Activated CD4-positive, alpha-beta memory T cell treated with anti-CD3 and anti-CD28 coated beads for 36 hours (primary cell): ENCODE results near the gene TRANK1. TPM values are rescaled to one million over a fixed set of nuclear protein-coding genes. Genes with fewer than 3 reads are reported as not detected.

ENCODE experiments used
- CTCF ChIA-PET: fragments of 350-600 bp; sonication (Branson Sonifier 250); formaldehyde crosslinking; loops from one replicate; lab custom pipeline; 2021; ENCODE audit warnings: antibody characterized with exemption, inconsistent platforms; lab: Charles Lee
- POLR2A ChIA-PET: fragments of 350-600 bp; sonication (Branson Sonifier 250); formaldehyde crosslinking; loops from one replicate; lab custom pipeline; 2021; ENCODE audit warnings: antibody characterized with exemption; lab: Charles Lee
- DNase-seq: peaks from one replicate; pipeline ENCODE4 v3.0.0-alpha.2; 2020
- H3K27ac Mint-ChIP-seq: one replicate; pipeline ENCODE4 v1.8.0; 2021; ENCODE audit warnings: mixed read lengths
- H3K27me3 Mint-ChIP-seq: one replicate; pipeline ENCODE4 v1.8.0; 2021; ENCODE audit warnings: mixed read lengths
- H3K36me3 Mint-ChIP-seq: one replicate; pipeline ENCODE4 v1.8.0; 2021; ENCODE audit warnings: mixed read lengths
- H3K4me1 Mint-ChIP-seq: one replicate; pipeline ENCODE4 v1.8.0; 2021; ENCODE audit warnings: low read depth, mixed read lengths
- H3K4me3 Mint-ChIP-seq: one replicate; pipeline ENCODE4 v1.8.0; 2021; ENCODE audit warnings: mild to moderate bottlenecking, mixed read lengths
- H3K9me3 Mint-ChIP-seq: one replicate; pipeline ENCODE4 v1.8.0; 2021; ENCODE audit warnings: mixed read lengths
- intact Hi-C: fragments of 100-400 bp; cut with micrococcal nuclease; formaldehyde crosslinking; loops from one replicate; pipeline ENCODE4 v1.15.1; 2023
- total RNA-seq, 2 experiments: library from RNA; stranded (reverse); gene quantifications; one replicate each; pipeline ENCODE4 v1.2.3, GENCODE V29; 2021

The TRANK1 gene
- total RNA-seq, 2 experiments from 2014 or later: 11.7 to 17.1 TPM

DNA sequence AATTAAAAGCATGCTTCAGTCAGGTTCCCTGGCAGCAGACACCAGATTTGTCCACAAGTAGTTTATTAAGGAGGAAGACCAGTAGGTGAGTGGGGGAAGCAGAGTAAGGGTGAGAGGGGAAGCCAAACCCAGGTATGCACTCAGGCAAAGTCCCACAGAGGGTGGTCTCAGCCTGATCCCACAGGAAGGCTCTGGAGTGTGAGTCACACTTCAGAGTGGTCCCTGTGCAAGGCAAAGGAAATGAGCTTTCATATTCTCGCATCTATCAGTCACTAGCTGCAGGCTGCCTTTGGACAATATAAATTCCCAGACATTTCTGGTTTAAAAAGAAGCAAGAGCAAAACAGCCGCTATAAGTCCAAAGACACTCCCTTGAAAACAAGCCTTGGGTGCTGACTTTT lies 78.5 kb downstream of the TRANK1 start:
- no peak overlapping the region for H3K27ac Mint-ChIP-seq
- no peak overlapping the region for H3K4me3 Mint-ChIP-seq
- no peaks in the 10 kb centered on the region for H3K9me3 Mint-ChIP-seq

DNA sequence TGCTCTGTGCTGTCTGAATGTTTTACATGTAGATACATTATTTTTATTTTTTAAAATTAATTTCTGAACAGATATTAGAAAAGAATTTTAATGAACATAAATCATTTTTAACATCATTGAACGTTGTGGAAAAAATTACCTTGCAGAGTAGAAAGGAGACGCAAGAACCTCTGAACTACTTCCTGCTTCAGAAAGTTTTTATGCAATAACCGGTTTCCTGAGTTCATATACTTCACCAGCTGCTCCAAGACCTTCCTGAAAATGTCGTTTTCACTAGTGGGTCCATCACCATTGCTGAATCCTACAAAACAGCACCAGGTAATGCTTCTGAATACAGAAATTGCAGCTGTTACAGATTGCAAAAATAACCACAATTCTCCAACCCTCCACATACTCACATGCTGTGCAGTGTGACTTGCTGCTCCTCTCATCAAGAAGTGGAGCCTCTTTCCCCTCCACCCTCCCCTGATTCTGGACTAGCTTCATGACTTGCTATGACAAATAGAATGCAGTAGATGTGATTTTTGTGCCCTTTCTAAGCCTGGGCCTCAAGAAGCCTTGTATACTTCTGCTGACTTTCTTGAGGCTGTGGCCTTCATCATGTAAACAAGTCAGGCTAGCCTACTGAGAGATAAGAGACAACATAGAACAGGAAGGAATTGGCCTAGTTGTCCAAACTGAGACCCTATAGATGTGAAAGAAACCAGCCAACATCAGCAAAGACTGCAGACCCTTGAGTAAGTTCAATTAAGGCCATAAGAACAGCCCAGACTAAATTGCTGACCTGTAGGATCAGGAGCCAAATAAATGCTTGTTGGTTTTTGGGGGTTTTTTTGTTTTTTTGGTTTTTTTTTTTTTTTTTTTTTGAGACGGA lies 80.4 kb downstream of the TRANK1 start:
- no peak overlapping the region for H3K4me3 Mint-ChIP-seq
- H3K27me3 Mint-ChIP-seq: no peaks in the 10 kb centered on the region
- intact Hi-C loops: no loop called here
- no peak for DNase-seq
- H3K4me1 Mint-ChIP-seq: peaks cover 22% of the 10 kb centered on the region
- CTCF ChIA-PET: interaction anchor here (3.0 kb wide), 1 partner anchor 94 kb away, joined by 10 read pairs; no protein-coding TSS in a partner anchor
- no peaks in the 10 kb centered on the region for H3K9me3 Mint-ChIP-seq
- peak overlapping the region; percentile 63 for H3K27ac Mint-ChIP-seq
- peaks cover 23% of the 10 kb centered on the region for H3K36me3 Mint-ChIP-seq
- POLR2A ChIA-PET: interaction anchor here (0.6 kb wide), 1 partner anchor 58 kb away, joined by 3 read pairs; no protein-coding TSS in a partner anchor

More for the DNA sequence above, 78.5 kb downstream of the TRANK1 start:
- intact Hi-C loops: no loop called here
- H3K4me1 Mint-ChIP-seq: peaks cover 22% of the 10 kb centered on the region
- no peak for DNase-seq
- no peaks in the 10 kb centered on the region for H3K27me3 Mint-ChIP-seq
- peaks cover 16% of the 10 kb centered on the region for H3K36me3 Mint-ChIP-seq
- ChIA-PET POLR2A (no interaction called here), CTCF (interaction anchor here (0.8 to 4.7 kb wide), 5 partner anchors 9 to 48 kb away, joined by 3 to 29 read pairs (median 7); no protein-coding TSS in a partner anchor)

DNA sequence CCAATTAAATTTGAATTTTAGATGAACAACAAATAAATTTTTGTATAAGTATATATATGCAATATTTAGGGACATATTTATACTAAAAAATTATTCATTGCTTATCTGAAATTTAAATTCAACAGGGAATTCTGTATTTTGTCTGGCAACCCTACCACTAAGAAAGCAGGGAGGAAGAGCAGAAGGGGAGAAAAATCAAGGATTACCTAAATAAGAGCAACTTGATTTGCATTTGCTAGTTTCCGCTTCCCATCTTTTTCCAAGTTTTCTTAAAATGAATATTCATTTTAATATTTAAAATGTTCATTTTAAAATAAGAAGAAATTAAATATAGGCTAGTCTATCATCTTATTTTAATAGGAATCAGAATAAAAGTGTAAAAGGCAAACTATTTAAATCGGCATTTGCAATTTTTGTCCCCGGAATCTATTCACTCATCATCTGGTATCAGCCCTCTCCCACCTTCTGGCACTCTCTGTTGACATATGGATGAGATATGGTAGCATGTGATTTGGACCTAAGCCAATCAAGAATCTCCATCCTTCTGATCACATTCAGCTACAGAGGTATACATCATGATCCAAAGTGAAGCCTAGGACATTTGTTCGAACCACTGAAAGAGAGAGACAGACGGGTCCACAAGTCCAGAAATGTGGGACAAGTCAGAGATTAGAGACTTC lies 82.6 kb downstream of the TRANK1 start:
- intact Hi-C loops: no loop called here
- CTCF ChIA-PET: interaction anchor here (3.0 kb wide), 1 partner anchor 96 kb away, joined by 10 read pairs; no protein-coding TSS in a partner anchor
- no peak for DNase-seq
- no peak overlapping the region for H3K4me3 Mint-ChIP-seq
- H3K36me3 Mint-ChIP-seq: peaks cover 23% of the 10 kb centered on the region
- no peak overlapping the region for H3K27ac Mint-ChIP-seq
- no peaks in the 10 kb centered on the region for H3K27me3 Mint-ChIP-seq
- POLR2A ChIA-PET: no interaction called here
- H3K4me1 Mint-ChIP-seq: peaks cover 22% of the 10 kb centered on the region
- no peaks in the 10 kb centered on the region for H3K9me3 Mint-ChIP-seq

- H3K27ac Mint-ChIP-seq: no peak overlapping the region
- CTCF ChIA-PET: interaction anchor here (1.1 to 1.2 kb wide), 2 partner anchors 9 to 67 kb away, joined by 3 to 5 read pairs; no protein-coding TSS in a partner anchor
- H3K4me3 Mint-ChIP-seq: no peak overlapping the region
These were observed 85.4 kb downstream of the TRANK1 start for GRCh38 chr3:36859494-36859893.

GRCh38 chr3:36852071-36852470 lies 92.8 kb downstream of the TRANK1 start:
- Mint-ChIP-seq H3K4me3 (no peak overlapping the region), H3K27me3 (no peaks in the 10 kb centered on the region), H3K36me3 (peaks cover 21% of the 10 kb centered on the region), H3K4me1 (no peaks in the 10 kb centered on the region), H3K9me3 (no peaks in the 10 kb centered on the region), H3K27ac (no peak overlapping the region)
- intact Hi-C loops: no loop called here
- CTCF ChIA-PET: interaction anchor here (0.6 to 2.5 kb wide), 2 partner anchors 85 to 106 kb away, joined by 3 to 11 read pairs; no protein-coding TSS in a partner anchor
- POLR2A ChIA-PET: no interaction called here
- no peak for DNase-seq

More at GRCh38 chr3:36859494-36859893, 85.4 kb downstream of the TRANK1 start:
- Mint-ChIP-seq H3K27me3 (no peaks in the 10 kb centered on the region), H3K4me1 (peaks cover 5% of the 10 kb centered on the region), H3K36me3 (peaks cover 32% of the 10 kb centered on the region), H3K9me3 (no peaks in the 10 kb centered on the region)
- DNase-seq: no peak
- POLR2A ChIA-PET: no interaction called here
- intact Hi-C loops: no loop called here

DNA sequence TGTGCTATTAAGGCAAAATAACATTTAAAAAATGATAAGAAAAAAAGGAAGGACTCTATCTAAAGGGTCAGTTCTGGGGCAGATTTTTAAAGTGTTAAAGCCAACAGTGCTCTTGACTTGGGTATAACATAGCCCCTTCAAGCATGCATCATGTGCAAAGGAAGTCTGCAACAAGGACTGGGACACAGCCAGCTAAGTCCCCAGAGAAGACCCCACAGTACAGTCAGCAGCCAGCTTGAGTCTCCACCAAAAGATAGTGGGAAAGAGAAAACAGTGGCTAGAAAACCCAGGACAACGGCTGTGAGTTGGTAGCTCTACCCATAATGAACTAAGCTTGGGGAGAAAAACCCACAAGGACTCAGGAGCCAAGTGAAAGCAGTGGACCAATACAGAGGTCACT lies 94.1 kb downstream of the TRANK1 start:
- Mint-ChIP-seq H3K4me1 (no peaks in the 10 kb centered on the region), H3K36me3 (peaks cover 20% of the 10 kb centered on the region), H3K27ac (no peak overlapping the region), H3K4me3 (no peak overlapping the region), H3K9me3 (no peaks in the 10 kb centered on the region), H3K27me3 (no peaks in the 10 kb centered on the region)
- DNase-seq: no peak
- intact Hi-C loops: no loop called here
- ChIA-PET CTCF (interaction anchor here (1.3 to 2.5 kb wide), 2 partner anchors 10 to 108 kb away, joined by 3 to 11 read pairs; no protein-coding TSS in a partner anchor), POLR2A (no interaction called here)

- POLR2A ChIA-PET: no interaction called here
- Mint-ChIP-seq H3K4me1 (peaks cover 25% of the 10 kb centered on the region), H3K27me3 (no peaks in the 10 kb centered on the region), H3K4me3 (no peak overlapping the region), H3K36me3 (peaks cover 33% of the 10 kb centered on the region), H3K27ac (no peak overlapping the region), H3K9me3 (peaks cover 4% of the 10 kb centered on the region)
- CTCF ChIA-PET: interaction anchor here (0.8 to 1.1 kb wide), 5 partner anchors 21 to 112 kb away, joined by 3 to 4 read pairs (median 3); no protein-coding TSS in a partner anchor
- intact Hi-C loops: loop anchor here (10.0 kb wide), 1 partner anchor 882 kb away; no protein-coding TSS in a partner anchor
- no peak for DNase-seq
These were observed 98.4 kb downstream of the TRANK1 start for GRCh38 chr3:36846406-36846805.

GRCh38 chr3:36843065-36844051 lies 101.5 kb downstream of the TRANK1 start:
- peak; percentile 86 for DNase-seq
- Mint-ChIP-seq H3K4me1 (peaks cover 25% of the 10 kb centered on the region), H3K27ac (no peak overlapping the region), H3K4me3 (no peak overlapping the region), H3K27me3 (no peaks in the 10 kb centered on the region), H3K36me3 (peaks cover 33% of the 10 kb centered on the region), H3K9me3 (peaks cover 5% of the 10 kb centered on the region)
- CTCF ChIA-PET: interaction anchor here (0.7 to 2.6 kb wide), 9 partner anchors 12 to 121 kb away, joined by 3 to 17 read pairs (median 4); no protein-coding TSS in a partner anchor
- intact Hi-C loops: loop anchor here (1.0 to 10.0 kb wide), 8 partner anchors 25 to 879 kb away; partner anchors contain the start of genes EPM2AIP1 and MLH1
- POLR2A ChIA-PET: interaction anchor here (0.5 kb wide), 1 partner anchor 123 kb away, joined by 3 read pairs; no protein-coding TSS in a partner anchor

DNA sequence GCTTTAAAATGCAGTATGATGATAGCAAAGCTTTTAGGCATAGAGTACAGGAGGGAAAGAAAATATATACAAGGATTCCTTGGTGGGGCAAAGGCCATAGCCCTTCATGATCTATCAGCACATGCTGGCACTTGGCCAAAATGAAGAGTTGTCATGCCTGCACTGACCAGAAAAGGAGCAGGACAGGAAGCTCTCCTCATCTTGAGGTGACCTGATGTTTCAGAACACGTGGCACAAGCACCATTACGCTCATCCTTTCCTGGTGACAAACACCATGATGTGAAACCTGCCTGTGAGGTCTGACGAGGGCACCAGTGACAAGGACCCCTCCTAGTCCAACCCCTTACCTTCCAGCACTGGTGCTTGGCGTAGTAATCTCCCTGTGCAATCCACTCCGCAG lies 102.6 kb downstream of the TRANK1 start:
- ChIA-PET POLR2A (no interaction called here), CTCF (interaction anchor here (0.6 to 3.2 kb wide), 4 partner anchors 25 to 124 kb away, joined by 3 to 8 read pairs (median 6); no protein-coding TSS in a partner anchor)
- Mint-ChIP-seq H3K27me3 (no peaks in the 10 kb centered on the region), H3K36me3 (peaks cover 33% of the 10 kb centered on the region), H3K9me3 (peaks cover 5% of the 10 kb centered on the region), H3K27ac (no peak overlapping the region), H3K4me3 (no peak overlapping the region), H3K4me1 (peaks cover 25% of the 10 kb centered on the region)
- intact Hi-C loops: loop anchor here (2.0 to 10.0 kb wide), 5 partner anchors 27 to 877 kb away; no protein-coding TSS in a partner anchor
- peak; percentile 33 for DNase-seq

DNA sequence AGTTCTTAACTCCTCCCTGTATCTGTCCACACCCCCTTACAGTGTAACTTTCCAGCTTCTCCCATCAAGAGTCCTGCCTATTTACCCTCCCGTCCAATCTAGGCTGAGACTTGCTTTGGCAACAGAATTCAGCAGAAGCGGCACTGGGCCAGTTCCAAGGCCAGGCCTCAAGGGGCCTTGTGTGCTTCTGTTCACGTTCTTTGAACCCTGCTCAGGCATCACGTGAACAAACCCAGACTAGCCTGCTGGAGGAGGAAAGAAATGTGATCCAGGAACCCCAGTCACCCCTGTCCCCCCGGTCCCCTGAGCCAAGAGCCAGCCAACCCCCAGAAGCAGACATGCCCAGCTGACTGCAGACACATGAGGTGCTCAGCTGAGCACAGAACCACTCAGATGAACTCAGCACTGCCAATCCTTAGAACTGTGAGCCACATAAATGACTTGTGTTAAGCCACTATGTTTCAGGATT lies 104.4 kb downstream of the TRANK1 start:
- DNase-seq: no peak
- Mint-ChIP-seq H3K27me3 (no peaks in the 10 kb centered on the region), H3K9me3 (peaks cover 5% of the 10 kb centered on the region), H3K36me3 (peaks cover 26% of the 10 kb centered on the region), H3K4me3 (no peak overlapping the region), H3K27ac (no peak overlapping the region), H3K4me1 (peaks cover 25% of the 10 kb centered on the region)
- intact Hi-C loops: loop anchor here (10.0 kb wide), 1 partner anchor 876 kb away; no protein-coding TSS in a partner anchor
- ChIA-PET CTCF (interaction anchor here (0.8 to 3.2 kb wide), 2 partner anchors 11 to 118 kb away, joined by 3 to 8 read pairs; no protein-coding TSS in a partner anchor), POLR2A (no interaction called here)
